Stimulated activated effector memory CD8-positive, alpha-beta T cell treated with anti-CD3 and anti-CD28 coated beads, Interleukin-12 subunit alpha, Interleukin-12 subunit beta, amount 100 ng/mL, for 72 hours (primary cell): Measurements from ENCODE around the gene KDM4C.
"Not testable (repeated sequence)": the region's sequence is repeated elsewhere in the genome, so short reads cannot be mapped to it uniquely, and the experiment has no call there.

Experiments used
- ATAC-seq: fragments of 150-1000 bp; cut with Tn5 transposase; 2 replicates; pipeline ENCODE4 v1.10.0; 2021
- DNase-seq, 2 donors: peaks; one replicate each; pipeline ENCODE4 v3.0.0; 2021 to 2022; ENCODE audit warnings: low spot score in 2 of 2
- H3K27ac Mint-ChIP-seq: one replicate; pipeline ENCODE4 v1.8.0; 2022; ENCODE audit warnings: mild to moderate bottlenecking, mixed read lengths
- H3K36me3 Mint-ChIP-seq: one replicate; pipeline ENCODE4 v1.8.0; 2022; ENCODE audit warnings: mild to moderate bottlenecking, mixed read lengths
- H3K4me1 Mint-ChIP-seq: one replicate; pipeline ENCODE4 v1.8.0; 2022; ENCODE audit warnings: mixed read lengths
- H3K4me3 Mint-ChIP-seq: one replicate; pipeline ENCODE4 v1.8.0; 2022; ENCODE audit warnings: mild to moderate bottlenecking, mixed read lengths
- H3K9me3 Mint-ChIP-seq: one replicate; pipeline ENCODE4 v1.8.0; 2022; ENCODE audit warnings: mixed read lengths

KDM4C gene

DNA sequence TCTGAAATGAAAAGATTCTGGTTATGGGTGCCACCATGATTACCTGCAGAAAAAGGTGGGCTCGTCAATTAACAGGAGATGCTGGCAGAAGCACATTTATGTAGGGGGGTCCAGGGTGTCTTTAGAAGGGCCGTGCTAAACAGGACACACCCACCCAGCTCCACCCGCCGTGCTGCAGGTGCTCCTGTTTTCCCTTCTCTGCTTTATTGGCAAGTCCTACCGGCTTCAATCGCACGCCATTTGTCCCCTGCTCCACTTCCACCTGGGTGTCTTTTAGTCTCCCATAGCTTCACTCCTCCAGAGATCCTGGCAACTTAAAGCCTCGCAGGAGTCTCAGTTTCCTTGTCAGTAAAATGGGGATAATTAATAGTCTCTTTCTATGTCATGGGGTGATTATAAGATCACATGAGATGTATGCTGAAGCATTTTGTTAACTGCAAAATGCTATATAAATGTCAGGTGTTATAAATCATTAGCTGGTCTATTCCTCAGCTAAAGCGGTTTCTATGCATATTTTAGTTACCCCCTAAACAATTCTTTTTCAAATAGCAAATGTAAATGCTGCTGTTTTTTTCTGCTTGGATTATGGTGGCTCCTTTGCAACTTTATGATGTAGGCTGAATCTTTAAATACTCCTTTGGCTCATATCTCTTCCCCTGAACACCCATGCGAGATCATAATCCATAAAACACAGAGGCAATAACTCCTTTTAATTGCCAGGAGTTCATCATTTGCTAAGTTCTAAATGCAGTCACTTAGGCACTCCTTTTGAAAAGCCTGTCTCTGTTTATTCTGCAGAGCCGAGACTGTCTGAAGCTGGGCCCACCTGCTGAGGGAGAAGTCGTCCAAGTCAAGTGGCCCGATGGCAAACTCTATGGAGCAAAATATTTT is 406.9 kb downstream of the KDM4C start:
- peaks cover 5% of the 10 kb centered on the region for H3K4me1 Mint-ChIP-seq
- peaks cover 43% of the 10 kb centered on the region for H3K36me3 Mint-ChIP-seq
- no peak overlapping the region for H3K27ac Mint-ChIP-seq

DNA sequence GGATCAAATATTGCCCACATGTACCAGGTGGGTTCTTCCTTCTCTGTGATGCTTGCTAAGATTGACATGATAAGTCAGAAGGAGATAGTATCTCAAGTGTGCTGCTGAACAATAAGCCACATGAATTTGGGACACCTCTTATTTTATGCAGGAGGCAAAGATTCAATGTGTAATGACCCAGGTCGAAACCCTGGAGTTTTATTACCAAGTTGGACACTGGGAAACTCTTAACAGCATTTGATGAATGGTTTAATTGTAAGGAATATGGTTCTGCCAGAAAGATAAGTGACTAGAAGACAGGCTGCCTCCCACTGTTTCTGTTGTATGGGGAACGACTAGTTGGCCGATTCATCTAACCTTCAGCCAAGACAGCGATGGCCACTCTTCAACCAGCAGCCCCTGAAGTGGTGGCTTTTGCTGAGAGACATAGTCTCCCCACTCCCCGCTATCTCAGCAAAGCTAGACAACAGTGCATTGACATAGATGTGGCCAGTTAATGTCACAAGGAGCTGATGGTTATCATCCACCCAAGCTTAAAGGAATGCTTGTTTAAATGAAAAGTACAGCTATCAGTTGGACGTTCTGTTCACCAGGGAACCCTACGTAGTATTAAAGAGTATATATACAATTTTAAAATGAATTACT is 407.7 kb downstream of the KDM4C start:
- no peaks in the 10 kb centered on the region for H3K4me1 Mint-ChIP-seq
- ATAC-seq (no peak), DNase-seq (no peak)
- peaks cover 50% of the 10 kb centered on the region for H3K36me3 Mint-ChIP-seq
- H3K4me3 Mint-ChIP-seq, result no peak overlapping the region
- no peaks in the 10 kb centered on the region for H3K9me3 Mint-ChIP-seq
- H3K27ac Mint-ChIP-seq, result no peak overlapping the region

More for the DNA sequence above, 406.9 kb downstream of the KDM4C start:
- DNase-seq (no peak), ATAC-seq (no peak)
- H3K4me3 Mint-ChIP-seq, result no peak overlapping the region
- no peaks in the 10 kb centered on the region for H3K9me3 Mint-ChIP-seq

DNA sequence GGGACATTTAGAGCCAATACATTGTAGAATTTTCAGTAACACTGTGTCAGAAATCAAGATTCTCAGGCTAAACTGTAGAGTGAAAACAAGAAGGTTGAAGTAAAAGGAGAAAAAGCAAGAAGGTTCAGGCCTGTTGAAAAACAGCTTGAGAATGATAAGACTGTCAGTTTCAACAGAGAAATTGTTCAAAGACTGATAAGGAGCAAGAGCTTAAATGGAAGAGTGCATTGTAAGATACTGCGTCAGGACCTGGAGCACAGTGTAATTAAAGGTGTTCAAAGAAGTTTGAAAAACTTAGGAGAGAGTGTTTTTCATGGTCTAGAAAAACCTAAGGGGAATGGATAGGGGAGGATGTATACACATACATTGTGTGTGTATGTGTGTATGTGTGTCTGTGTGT is 408.3 kb downstream of the KDM4C start:
- no peaks in the 10 kb centered on the region for H3K9me3 Mint-ChIP-seq
- ATAC-seq (no peak), DNase-seq (no peak)
- no peak overlapping the region for H3K27ac Mint-ChIP-seq
- H3K4me3 Mint-ChIP-seq, result no peak overlapping the region
- H3K36me3 Mint-ChIP-seq, result peaks cover 57% of the 10 kb centered on the region
- H3K4me1 Mint-ChIP-seq, result no peaks in the 10 kb centered on the region

DNA sequence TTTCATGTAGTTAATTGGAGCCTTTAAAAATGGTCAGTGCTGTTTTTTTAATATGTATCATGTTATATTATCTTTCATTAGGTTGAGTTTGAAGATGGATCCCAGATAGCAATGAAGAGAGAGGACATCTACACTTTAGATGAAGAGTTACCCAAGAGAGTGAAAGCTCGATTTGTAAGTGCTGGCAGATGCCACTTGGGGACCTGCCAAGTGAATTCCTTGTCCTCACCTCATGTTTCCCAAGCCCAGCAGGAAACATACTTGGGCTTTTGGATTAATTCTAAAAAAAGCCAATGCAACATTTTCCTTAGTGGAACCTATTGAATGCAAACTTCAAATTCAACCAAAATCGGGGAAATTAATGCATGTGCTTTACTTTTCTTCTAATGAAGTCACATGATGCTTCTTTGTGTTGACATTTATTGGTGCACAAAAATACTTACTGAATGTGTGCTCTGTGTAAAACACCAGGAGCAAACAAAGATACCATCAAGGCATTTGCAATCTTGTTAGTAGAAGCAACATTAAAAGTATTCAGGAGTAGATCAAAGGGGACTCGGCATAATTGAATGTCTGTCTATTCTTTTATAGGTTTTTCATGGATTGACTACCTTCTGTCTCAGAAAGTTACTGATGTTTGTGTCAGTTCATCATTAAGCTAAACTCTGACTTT is 412.1 kb downstream of the KDM4C start:
- Mint-ChIP-seq H3K27ac (no peak overlapping the region), H3K36me3 (peaks cover 85% of the 10 kb centered on the region), H3K4me3 (no peak overlapping the region), H3K9me3 (no peaks in the 10 kb centered on the region), H3K4me1 (peaks cover 11% of the 10 kb centered on the region)
- ATAC-seq, result no peak
- DNase-seq, result no peak

DNA sequence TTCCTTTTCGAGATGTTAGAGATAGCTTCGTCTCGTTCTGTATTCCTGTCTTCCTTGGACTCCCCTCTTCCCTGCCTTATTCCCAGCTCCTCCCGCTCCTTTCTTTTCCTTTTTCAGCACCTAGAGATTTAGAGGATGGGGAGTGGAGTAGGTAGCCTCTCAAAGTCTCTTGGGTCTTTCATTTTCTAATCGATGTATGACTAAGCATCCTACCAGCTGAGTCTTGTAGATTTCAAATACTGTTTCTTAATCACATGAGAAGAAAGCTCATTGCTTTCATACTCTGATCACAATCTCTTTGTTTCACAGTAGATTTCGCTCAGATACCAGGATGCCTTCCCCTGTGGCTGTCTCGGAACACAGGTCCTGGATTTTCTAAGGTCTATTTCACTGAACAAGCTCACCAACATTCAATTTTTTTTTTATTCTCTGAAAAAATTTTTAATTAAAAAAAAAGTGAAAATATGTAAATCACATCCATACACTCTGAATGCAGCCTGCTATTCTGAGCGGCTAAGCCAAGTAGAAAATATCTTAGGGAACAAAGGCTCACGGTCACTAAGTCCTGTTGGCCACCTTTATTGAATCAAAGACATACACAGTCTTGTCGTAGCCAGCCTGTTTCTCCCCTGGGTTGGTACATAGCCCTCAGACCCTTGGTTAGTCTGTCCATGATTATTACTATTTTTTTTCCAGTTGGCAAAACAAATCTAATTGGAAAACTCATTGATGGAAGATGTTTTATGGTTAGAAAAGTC is 413.8 kb downstream of the KDM4C start:
- DNase-seq (no peak), ATAC-seq (no peak)
- Mint-ChIP-seq H3K27ac (no peak overlapping the region), H3K36me3 (peaks cover 79% of the 10 kb centered on the region), H3K4me3 (no peak overlapping the region), H3K4me1 (peaks cover 11% of the 10 kb centered on the region), H3K9me3 (no peaks in the 10 kb centered on the region)

DNA sequence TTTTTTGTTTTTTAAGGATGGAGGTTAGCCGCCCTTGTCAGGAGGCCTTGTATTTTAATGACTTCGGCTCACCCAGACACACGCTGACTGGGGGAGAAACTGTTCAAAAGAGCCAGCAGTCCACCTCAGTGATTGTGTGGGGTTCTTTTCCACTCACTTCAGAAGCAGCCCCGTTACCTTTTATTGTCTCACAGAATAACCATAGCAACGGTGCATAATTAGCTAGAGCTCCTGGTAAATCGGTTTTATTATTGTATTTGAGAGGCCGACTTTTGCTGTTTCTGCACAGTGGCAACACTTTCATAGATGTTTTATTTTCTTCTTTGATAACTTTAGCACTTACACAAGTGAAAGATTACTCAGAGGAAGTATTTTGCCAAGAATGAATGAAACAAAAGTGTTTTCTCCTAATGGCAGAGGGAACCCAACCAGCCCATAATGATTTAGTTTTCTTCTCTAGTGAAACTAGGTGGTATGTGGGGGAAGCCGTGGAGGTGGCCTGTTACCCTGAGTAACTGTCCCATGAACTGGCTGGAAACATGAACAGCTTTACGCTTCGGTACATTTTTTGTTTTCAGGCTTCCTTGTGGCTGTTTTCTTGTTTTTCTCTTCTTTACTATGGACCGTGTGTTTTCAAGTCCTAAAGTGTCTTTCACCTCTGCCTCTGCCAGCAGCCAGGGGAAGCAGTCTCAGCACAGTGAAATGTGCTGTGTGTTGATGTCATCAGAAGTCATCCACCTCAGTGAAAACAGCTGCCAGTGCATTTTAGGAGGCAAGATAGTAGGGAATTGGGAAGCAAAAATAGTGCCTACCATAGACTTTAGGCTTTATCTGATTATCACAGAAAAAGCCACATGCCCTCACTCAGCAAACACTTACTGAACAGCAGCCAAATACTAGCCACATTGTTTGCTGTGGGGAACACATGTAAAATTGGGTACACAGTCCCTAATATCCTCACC is 414.7 kb downstream of the KDM4C start:
- Mint-ChIP-seq H3K9me3 (no peaks in the 10 kb centered on the region), H3K4me3 (no peak overlapping the region), H3K27ac (peak overlapping the region; percentile 43), H3K36me3 (peaks cover 78% of the 10 kb centered on the region), H3K4me1 (peaks cover 11% of the 10 kb centered on the region)
- ATAC-seq (no peak), DNase-seq (no peak)

DNA sequence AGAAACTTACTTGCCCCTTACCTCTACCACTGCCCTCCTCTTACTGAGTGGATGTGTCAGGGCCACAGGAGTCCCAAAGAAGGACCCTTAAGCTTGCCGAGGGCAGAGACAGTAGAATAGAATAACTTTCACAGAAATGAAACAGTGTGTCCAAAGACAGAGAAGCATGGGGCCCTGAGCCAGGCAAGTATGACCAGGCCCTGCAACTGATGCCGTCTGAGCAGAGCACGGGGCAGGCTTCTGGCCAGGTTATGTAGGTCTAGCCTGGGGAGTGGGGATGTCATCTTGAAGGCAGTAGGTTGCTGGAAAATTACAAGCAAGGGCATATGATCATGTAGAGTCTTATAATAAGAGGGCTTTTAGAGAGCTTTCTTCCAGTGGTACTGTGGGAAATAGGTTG is 415.4 kb downstream of the KDM4C start:
- ATAC-seq, result no peak
- Mint-ChIP-seq H3K27ac (peak overlapping the region; percentile 43), H3K9me3 (no peaks in the 10 kb centered on the region), H3K36me3 (peaks cover 75% of the 10 kb centered on the region), H3K4me3 (no peak overlapping the region), H3K4me1 (peaks cover 15% of the 10 kb centered on the region)
- DNase-seq, result no peak

DNA sequence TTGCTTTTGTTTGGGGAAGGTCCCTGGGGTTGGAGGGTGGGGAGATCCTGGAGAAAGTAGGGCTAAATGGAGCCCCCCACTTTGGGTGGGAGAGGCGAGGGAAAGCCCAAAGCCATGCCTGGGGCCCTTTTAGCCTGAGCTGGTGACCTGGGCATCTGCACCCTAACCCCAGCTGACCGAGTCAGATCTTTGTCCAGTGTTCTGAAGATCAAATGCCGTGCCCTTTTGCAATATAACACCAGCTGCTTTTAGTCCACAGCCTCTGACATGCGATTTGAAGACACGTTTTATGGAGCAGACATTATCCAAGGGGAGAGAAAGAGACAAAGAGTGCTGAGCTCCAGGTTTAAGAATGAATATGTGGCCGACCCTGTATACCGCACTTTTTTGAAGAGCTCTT is 416.5 kb downstream of the KDM4C start:
- peaks cover 65% of the 10 kb centered on the region for H3K36me3 Mint-ChIP-seq
- H3K9me3 Mint-ChIP-seq, result no peaks in the 10 kb centered on the region
- ATAC-seq (no peak), DNase-seq (no peak)
- no peak overlapping the region for H3K4me3 Mint-ChIP-seq
- no peak overlapping the region for H3K27ac Mint-ChIP-seq
- peaks cover 21% of the 10 kb centered on the region for H3K4me1 Mint-ChIP-seq

DNA sequence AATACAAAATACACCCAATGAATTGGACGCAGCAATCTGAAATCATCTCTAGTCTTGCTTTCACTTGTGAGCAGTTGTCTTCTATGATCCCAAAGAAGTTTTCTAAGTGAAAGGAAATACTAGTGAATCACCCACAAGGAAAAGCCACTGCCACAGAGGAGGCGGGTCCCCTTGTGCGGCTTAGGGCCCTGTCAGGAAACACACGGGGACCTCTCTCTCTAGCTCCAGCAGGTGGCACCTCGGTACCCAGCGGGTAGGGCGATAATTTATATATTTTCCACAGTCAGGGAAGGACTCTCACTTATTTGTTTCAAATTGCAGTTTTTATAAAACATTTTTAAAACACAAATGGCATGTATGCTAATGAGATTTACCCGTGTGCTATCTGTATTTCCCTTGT is 417.1 kb downstream of the KDM4C start:
- Mint-ChIP-seq H3K27ac (no peak overlapping the region), H3K36me3 (peaks cover 60% of the 10 kb centered on the region), H3K9me3 (no peaks in the 10 kb centered on the region), H3K4me3 (no peak overlapping the region), H3K4me1 (peaks cover 21% of the 10 kb centered on the region)
- DNase-seq, result no peak
- ATAC-seq, result no peak

DNA sequence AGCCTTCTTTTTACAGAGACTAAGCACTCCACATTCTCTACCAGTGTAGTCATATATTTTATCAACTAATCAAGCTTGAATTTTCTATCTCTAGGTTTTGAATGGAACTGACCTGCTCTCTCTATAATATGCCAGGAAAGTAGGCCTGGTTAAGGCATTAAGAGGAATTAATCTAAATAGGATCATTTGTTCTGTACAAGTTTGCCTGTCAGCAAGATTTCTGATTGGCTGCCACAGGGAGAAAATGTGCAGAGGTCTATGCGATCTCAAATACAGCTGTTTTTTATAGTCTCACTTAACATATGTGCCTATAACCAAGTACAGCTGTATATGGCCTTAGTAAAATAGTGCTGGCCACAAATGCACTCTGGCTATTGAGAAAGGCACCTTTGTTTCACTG is 418.8 kb downstream of the KDM4C start:
- DNase-seq (no peak), ATAC-seq (no peak)
- H3K36me3 Mint-ChIP-seq, result peaks cover 43% of the 10 kb centered on the region
- no peak overlapping the region for H3K27ac Mint-ChIP-seq
- H3K4me3 Mint-ChIP-seq, result no peak overlapping the region
- no peaks in the 10 kb centered on the region for H3K9me3 Mint-ChIP-seq
- H3K4me1 Mint-ChIP-seq, result peaks cover 21% of the 10 kb centered on the region

DNA sequence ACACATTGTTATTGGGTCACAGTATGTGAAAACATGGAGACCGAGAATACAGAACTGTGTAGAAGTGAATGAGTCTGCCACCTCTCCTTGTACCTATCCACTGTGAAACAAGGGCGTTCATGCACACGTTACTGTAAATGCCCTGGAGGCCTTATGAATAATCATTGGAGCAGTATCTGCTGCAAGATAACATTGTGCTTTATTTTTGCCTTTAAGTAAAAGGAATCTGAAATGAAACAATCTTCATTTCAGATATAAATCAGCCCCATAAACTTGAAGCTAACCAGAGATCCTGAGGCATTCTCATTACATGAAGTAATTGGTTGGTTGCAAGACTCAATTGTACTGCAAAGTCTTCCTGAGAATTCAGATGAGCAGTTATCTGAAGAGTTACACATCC is 419.6 kb downstream of the KDM4C start:
- H3K4me3 Mint-ChIP-seq, result no peak overlapping the region
- peaks cover 35% of the 10 kb centered on the region for H3K36me3 Mint-ChIP-seq
- H3K4me1 Mint-ChIP-seq, result peaks cover 21% of the 10 kb centered on the region
- H3K9me3 Mint-ChIP-seq, result peaks cover 1% of the 10 kb centered on the region
- DNase-seq (no peak), ATAC-seq (no peak)
- no peak overlapping the region for H3K27ac Mint-ChIP-seq

DNA sequence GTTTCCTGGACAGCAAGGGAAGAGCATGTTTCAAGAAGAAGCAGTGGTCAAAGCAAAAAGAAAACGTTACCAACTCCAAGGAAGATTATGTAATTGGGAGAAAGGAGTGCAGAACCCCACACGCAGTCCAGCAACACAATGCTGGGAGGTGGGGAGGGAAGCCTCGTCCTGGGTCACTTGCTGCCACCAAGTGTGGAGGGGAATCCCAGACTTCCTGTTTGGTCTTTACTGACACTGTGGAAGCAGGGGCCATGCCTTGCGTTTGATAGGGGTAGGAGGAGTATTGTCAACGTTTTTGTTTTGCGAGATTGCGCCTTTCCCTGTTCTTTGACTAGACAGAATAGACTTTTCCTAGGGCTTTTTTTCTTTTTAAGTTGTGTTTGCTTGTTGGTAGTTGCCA is 421.0 kb downstream of the KDM4C start:
- H3K4me3 Mint-ChIP-seq, result no peak overlapping the region
- peaks cover 22% of the 10 kb centered on the region for H3K36me3 Mint-ChIP-seq
- no peak for DNase-seq
- peaks cover 14% of the 10 kb centered on the region for H3K4me1 Mint-ChIP-seq
- peaks cover 6% of the 10 kb centered on the region for H3K9me3 Mint-ChIP-seq
- peak overlapping the region; percentile 74 for H3K27ac Mint-ChIP-seq
- peak; percentile 31 for ATAC-seq

DNA sequence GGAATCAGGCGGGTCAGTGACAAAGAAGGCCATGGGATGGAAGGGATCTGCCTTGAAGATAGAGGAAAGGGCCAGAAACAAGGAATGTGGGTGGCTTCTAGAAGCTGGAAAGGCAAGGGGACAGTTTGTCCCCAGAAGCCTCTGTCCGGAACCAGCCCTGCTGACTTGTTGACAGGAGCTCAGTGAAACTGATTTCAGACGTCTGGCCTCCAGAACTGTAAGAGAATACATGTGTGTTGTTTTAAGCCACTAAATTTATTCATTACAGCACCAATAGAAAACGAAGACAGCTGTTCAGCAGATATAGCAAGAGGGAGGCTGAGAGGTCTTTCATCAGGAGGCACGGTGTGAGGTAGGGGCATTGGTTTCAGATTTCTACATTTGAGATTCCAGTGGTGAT is 422.5 kb downstream of the KDM4C start:
- no peak for ATAC-seq
- Mint-ChIP-seq H3K36me3 (peaks cover 10% of the 10 kb centered on the region), H3K4me1 (peaks cover 10% of the 10 kb centered on the region), H3K27ac (peak overlapping the region; percentile 74), H3K9me3 (peaks cover 7% of the 10 kb centered on the region), H3K4me3 (no peak overlapping the region)
- DNase-seq, result no peak

DNA sequence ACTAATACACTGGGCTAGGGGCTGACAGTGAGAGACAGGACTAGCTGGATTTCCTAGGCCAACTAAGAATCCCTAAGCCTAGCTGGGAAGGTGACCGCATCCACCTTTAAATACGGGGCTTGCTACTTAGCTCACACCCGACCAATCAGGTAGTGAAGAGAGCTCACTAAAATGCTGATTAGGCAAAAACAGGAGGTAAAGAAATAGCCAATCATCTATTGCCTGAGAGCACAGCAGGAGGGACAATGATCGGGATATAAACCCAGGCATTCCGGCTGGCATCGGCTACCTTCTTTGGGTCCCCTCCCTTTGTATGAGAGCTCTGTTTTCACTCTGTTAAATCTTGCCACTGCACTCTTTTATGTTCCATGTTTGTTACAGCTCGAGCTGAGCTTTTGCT is 425.4 kb downstream of the KDM4C start:
- H3K9me3 Mint-ChIP-seq, result peaks cover 15% of the 10 kb centered on the region
- ATAC-seq, H3K36me3 Mint-ChIP-seq, H3K4me3 Mint-ChIP-seq, H3K4me1 Mint-ChIP-seq, H3K27ac Mint-ChIP-seq, DNase-seq: not testable (repeated sequence)
